Osteoblast (primary cell): ENCODE results near the gene CAPN15. TPM values are rescaled to one million over a fixed set of nuclear protein-coding genes. Genes with fewer than 3 reads are reported as not detected.

Experiments used
- DNase-seq: peaks from one replicate; pipeline ENCODE4 v3.0.0; 2011; ENCODE audit warnings: low spot score, mixed read lengths; ENCODE audit not compliant: insufficient read length; ENCODE audit errors: missing footprints
- H2AFZ ChIP-seq: 2 replicates; pipeline ENCODE4 v1.6.0; 2011; ENCODE audit warnings: mild to moderate bottlenecking, low read length
- H3K27ac ChIP-seq: 2 replicates; pipeline ENCODE4 v1.5.1; 2011; ENCODE audit warnings: mild to moderate bottlenecking, low read depth, low read length, moderate library complexity
- H3K27me3 ChIP-seq: 2 replicates; pipeline ENCODE4 v1.6.0; 2012; ENCODE audit warnings: mild to moderate bottlenecking, control low read depth, inconsistent platforms, low read length, moderate library complexity; ENCODE audit not compliant: insufficient read depth
- H3K36me3 ChIP-seq: 2 replicates; pipeline ENCODE4 v1.5.1; 2011; ENCODE audit warnings: mild to moderate bottlenecking, low read length, control low read depth, moderate library complexity; ENCODE audit not compliant: insufficient read depth
- H3K4me1 ChIP-seq: 2 replicates; pipeline ENCODE4 v1.5.1; 2011; ENCODE audit warnings: mild to moderate bottlenecking, low read length, control low read depth, moderate library complexity; ENCODE audit not compliant: insufficient read depth
- H3K4me2 ChIP-seq: 2 replicates; pipeline ENCODE4 v1.6.0; 2011; ENCODE audit warnings: mild to moderate bottlenecking, low read length; ENCODE audit not compliant: insufficient read depth
- H3K4me3 ChIP-seq: fragments of 200-600 bp; sonication (generic); 3 replicates; pipeline ENCODE4 v1.5.1; 2012; ENCODE audit warnings: mild to moderate bottlenecking, low read length, inconsistent platforms; ENCODE audit not compliant: insufficient read depth
- H3K79me2 ChIP-seq: 2 replicates; pipeline ENCODE4 v1.6.0; 2012; ENCODE audit warnings: mild to moderate bottlenecking, low read length, control low read depth, inconsistent platforms; ENCODE audit not compliant: insufficient read depth
- H3K9me3 ChIP-seq: 2 replicates; pipeline ENCODE4 v1.5.1; 2011; ENCODE audit warnings: low read depth, low read length, control low read depth
- H4K20me1 ChIP-seq: 2 replicates; pipeline ENCODE4 v1.6.0; 2012; ENCODE audit warnings: mild to moderate bottlenecking, low read length, control low read depth; ENCODE audit not compliant: insufficient read depth
- total RNA-seq: library from RNA; depleted of rRNA; stranded (reverse); fragments of >200 nt; gene quantifications from 2 replicates; pipeline ENCODE4 v1.2.3, GENCODE V29; 2012
- TF ChIP-seq, protein P1 (sequence below): IDR thresholded peaks from 2 replicates; pipeline ENCODE4 v1.5.1; 2011; ENCODE audit warnings: mild to moderate bottlenecking, low read depth, low read length, moderate library complexity; ENCODE audit errors: extremely low read depth

CAPN15 gene
- total RNA-seq, 1 donor = 27.1 TPM

DNA sequence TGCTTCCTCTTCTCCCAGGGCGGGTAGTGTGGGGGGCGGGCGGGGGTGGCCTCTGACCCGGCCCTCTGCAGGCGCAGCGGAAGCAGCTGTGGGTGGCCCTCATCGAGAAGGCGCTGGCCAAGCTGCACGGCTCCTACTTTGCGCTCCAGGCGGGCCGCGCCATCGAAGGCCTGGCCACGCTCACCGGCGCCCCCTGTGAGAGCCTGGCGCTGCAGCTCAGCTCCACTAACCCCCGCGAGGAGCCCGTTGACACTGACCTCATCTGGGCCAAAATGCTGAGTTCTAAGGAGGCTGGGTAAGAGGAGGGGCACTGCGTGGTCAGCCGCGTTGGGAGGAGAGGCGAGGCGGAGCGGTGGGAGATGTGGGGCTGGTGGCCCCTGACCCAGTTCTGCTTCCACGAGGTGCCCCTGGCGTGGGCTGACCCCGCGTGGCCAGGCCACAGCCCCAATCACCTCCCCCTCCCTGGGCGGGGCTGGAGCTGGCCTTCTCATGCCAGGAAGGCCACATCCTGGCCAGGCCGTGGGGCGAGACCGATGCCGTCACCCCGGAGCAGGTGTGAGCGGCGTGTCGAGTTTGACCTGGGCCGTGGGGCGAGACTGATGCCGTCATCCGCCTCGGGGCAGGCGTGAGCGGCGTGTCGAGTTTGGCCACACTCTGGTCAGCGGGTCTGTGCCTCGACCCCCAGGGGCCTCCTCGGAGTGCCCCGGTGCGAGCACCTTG is 22.2 kb downstream of the CAPN15 start:
- H3K79me2 ChIP-seq = peaks cover 49% of the 10 kb centered on the region
- no peaks in the 10 kb centered on the region for H3K9me3 ChIP-seq
- peaks cover 18% of the 10 kb centered on the region for H4K20me1 ChIP-seq
- H3K4me2 ChIP-seq = no peak overlapping the region
- DNase-seq = no peak
- TF ChIP-seq, protein P1, sequence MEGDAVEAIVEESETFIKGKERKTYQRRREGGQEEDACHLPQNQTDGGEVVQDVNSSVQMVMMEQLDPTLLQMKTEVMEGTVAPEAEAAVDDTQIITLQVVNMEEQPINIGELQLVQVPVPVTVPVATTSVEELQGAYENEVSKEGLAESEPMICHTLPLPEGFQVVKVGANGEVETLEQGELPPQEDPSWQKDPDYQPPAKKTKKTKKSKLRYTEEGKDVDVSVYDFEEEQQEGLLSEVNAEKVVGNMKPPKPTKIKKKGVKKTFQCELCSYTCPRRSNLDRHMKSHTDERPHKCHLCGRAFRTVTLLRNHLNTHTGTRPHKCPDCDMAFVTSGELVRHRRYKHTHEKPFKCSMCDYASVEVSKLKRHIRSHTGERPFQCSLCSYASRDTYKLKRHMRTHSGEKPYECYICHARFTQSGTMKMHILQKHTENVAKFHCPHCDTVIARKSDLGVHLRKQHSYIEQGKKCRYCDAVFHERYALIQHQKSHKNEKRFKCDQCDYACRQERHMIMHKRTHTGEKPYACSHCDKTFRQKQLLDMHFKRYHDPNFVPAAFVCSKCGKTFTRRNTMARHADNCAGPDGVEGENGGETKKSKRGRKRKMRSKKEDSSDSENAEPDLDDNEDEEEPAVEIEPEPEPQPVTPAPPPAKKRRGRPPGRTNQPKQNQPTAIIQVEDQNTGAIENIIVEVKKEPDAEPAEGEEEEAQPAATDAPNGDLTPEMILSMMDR = no peak
- no peak overlapping the region for H3K27ac ChIP-seq
- no peak overlapping the region for H2AFZ ChIP-seq
- peaks cover 5% of the 10 kb centered on the region for H3K4me1 ChIP-seq
- H3K4me3 ChIP-seq = no peak overlapping the region
- peaks cover 9% of the 10 kb centered on the region for H3K36me3 ChIP-seq
- H3K27me3 ChIP-seq = no peaks in the 10 kb centered on the region

DNA sequence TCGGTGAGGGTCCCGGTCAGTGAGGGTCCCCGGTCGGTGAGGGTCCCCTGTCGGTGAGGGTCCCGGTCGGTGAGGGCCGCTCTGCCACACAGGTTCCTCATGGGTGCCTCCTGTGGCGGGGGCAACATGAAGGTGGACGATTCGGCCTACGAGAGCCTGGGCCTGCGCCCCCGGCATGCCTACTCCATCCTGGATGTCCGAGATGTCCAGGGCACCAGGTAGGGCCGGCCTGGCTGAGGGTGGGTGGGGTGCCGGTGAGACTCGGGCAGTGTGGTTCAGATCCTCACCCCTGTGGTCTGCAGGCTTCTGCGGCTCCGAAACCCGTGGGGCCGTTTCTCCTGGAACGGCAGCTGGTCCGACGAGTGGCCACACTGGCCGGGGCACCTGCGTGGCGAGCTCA is 23.7 kb downstream of the CAPN15 start:
- no peak overlapping the region for H3K4me2 ChIP-seq
- H3K4me1 ChIP-seq = peaks cover 6% of the 10 kb centered on the region
- peaks cover 34% of the 10 kb centered on the region for H3K79me2 ChIP-seq
- no peak overlapping the region for H2AFZ ChIP-seq
- no peak overlapping the region for H3K4me3 ChIP-seq
- no peak for DNase-seq
- H4K20me1 ChIP-seq = peaks cover 6% of the 10 kb centered on the region
- no peak overlapping the region for H3K27ac ChIP-seq
- H3K36me3 ChIP-seq = peaks cover 9% of the 10 kb centered on the region
- TF ChIP-seq, protein P1 = no peak
- no peaks in the 10 kb centered on the region for H3K27me3 ChIP-seq
- H3K9me3 ChIP-seq = no peaks in the 10 kb centered on the region

DNA sequence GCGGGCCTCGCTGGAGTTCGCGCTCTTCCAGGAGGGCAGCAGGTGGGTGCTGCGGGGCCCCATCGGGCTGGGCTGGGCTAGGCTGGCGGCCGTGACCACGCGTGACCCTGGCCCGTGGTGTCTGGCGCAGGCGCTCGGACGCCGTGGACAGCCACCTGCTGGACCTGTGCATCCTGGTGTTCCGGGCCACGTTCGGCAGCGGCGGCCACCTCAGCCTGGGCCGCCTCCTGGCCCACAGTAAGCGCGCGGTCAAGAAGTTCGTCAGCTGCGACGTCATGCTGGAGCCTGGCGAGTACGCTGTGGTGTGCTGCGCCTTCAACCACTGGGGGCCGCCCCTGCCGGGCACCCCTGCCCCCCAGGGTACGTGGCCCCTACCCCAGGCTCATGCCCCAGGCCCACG is 24.7 kb downstream of the CAPN15 start:
- Histone ChIP-seq H3K4me3 (no peak overlapping the region), H3K27ac (no peak overlapping the region), H3K9me3 (no peaks in the 10 kb centered on the region), H3K4me1 (peaks cover 6% of the 10 kb centered on the region), H3K36me3 (peaks cover 9% of the 10 kb centered on the region), H3K4me2 (no peak overlapping the region), H2AFZ (no peak overlapping the region), H3K27me3 (no peaks in the 10 kb centered on the region), H4K20me1 (no peaks in the 10 kb centered on the region), H3K79me2 (peaks cover 24% of the 10 kb centered on the region)
- DNase-seq = no peak
- TF ChIP-seq, protein P1 = no peak

DNA sequence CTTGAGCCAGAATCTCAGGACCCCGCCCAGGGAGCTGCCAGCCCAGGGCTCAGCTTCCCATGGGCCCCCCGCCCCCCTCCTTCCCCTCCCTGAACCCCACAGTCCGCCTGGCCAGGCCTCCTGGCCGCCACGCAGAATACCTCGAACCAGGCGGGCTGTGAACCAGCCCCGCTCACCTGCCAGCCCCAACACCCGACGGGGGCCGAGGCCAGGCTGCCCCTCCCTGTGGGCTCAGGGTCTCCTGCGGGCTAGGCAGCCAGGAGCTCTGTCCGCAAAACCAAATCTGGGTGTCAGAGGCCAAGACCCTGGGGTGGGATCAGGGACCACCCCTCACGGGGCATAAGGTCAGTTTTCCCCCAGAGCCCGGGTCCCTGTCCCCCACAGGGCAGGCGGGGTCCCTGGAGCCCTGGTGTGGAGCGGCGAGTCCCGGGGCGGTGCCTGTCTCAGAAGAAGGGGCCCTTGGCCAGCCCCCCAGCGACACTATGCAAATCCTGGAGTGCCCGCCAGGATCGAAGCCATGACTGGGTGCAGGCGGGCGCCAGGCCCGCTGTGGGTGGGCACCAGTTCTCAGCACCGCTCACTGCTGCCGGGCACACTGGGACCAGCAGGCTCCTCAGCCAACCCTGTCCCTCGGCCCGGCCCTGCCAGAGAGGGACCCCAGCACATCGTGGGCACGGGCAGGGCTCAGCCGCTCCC is 26.2 kb downstream of the CAPN15 start:
- Histone ChIP-seq H3K9me3 (no peaks in the 10 kb centered on the region), H3K4me1 (peaks cover 6% of the 10 kb centered on the region), H2AFZ (no peak overlapping the region), H3K27ac (no peak overlapping the region), H3K4me3 (no peak overlapping the region), H3K4me2 (no peak overlapping the region), H3K27me3 (peaks cover 4% of the 10 kb centered on the region), H3K79me2 (peaks cover 12% of the 10 kb centered on the region), H3K36me3 (peaks cover 7% of the 10 kb centered on the region), H4K20me1 (no peaks in the 10 kb centered on the region)
- no peak for DNase-seq
- TF ChIP-seq, protein P1 = no peak
